Karpas-422 (cell line): ENCODE data around the gene MEP1A. TPM values are rescaled to one million over a fixed set of nuclear protein-coding genes. Genes with fewer than 3 reads are reported as not detected.
"Not testable (repeated sequence)": the region's sequence is repeated elsewhere in the genome, so short reads cannot be mapped to it uniquely, and the experiment has no call there.

Experiments used
- DNase-seq: peaks from one replicate; pipeline ENCODE4 v3.0.0-alpha.2; 2015
- H2AFZ ChIP-seq: fragments of 200-600 bp; sonication (generic); 2 replicates; pipeline ENCODE4 v1.6.1; 2014; ENCODE audit warnings: antibody characterized with exemption, low read length, mixed read lengths
- H3K27ac ChIP-seq: fragments of 200-600 bp; sonication (generic); 2 replicates; pipeline ENCODE4 v1.5.1; 2014; ENCODE audit warnings: mild to moderate bottlenecking, low read length, moderate library complexity
- H3K27me3 ChIP-seq: fragments of 200-600 bp; sonication (generic); 2 replicates; pipeline ENCODE4 v1.6.1; 2014; ENCODE audit warnings: low read length, mixed read lengths
- H3K36me3 ChIP-seq: fragments of 200-600 bp; sonication (generic); 2 replicates; pipeline ENCODE4 v1.6.1; 2014; ENCODE audit warnings: low read length, mixed read lengths; ENCODE audit not compliant: insufficient read depth
- H3K4me1 ChIP-seq: fragments of 200-600 bp; sonication (generic); 2 replicates; pipeline ENCODE4 v1.6.1; 2014; ENCODE audit warnings: mild to moderate bottlenecking, low read length, mixed read lengths
- H3K4me2 ChIP-seq: fragments of 200-600 bp; sonication (generic); 2 replicates; pipeline ENCODE4 v1.6.1; 2014; ENCODE audit warnings: low read length, low read depth, mild to moderate bottlenecking; ENCODE audit not compliant: poor library complexity, severe bottlenecking
- H3K4me3 ChIP-seq: fragments of 200-600 bp; sonication (generic); 2 replicates; pipeline ENCODE4 v1.5.1; 2014; ENCODE audit warnings: mild to moderate bottlenecking, antibody characterized with exemption, low read length, mixed read lengths
- H3K79me2 ChIP-seq: fragments of 200-600 bp; sonication (generic); 2 replicates; pipeline ENCODE4 v1.6.1; 2014; ENCODE audit warnings: mild to moderate bottlenecking, low read length, mixed read lengths
- H3K9ac ChIP-seq: fragments of 200-600 bp; sonication (generic); 2 replicates; pipeline ENCODE4 v1.6.0; 2014; ENCODE audit warnings: low read length
- H3K9me2 ChIP-seq: fragments of 200-600 bp; sonication (generic), shearing (Covaris generic); replicated peaks from 2 replicates; pipeline ENCODE4 v1.6.0; 2014; ENCODE audit warnings: mild to moderate bottlenecking, low read length, moderate library complexity; ENCODE audit not compliant: insufficient read depth
- H3K9me3 ChIP-seq: fragments of 300-700, 200-600 bp; sonication (generic); 2 replicates; pipeline ENCODE4 v1.6.1; 2014; ENCODE audit warnings: low read length, mixed read lengths
- H4K20me1 ChIP-seq: fragments of 200-600 bp; sonication (generic); 2 replicates; pipeline ENCODE4 v1.6.1; 2014; ENCODE audit warnings: mild to moderate bottlenecking, antibody characterized with exemption, low read length, low read depth; ENCODE audit not compliant: insufficient read depth
- total RNA-seq: library from RNA; depleted of rRNA; stranded (reverse); fragments of >200 nt; shearing (Covaris generic); gene quantifications from 2 replicates; pipeline ENCODE4 v1.2.3, GENCODE V29; 2014; ENCODE audit warnings: low replicate concordance

Gene MEP1A
- total RNA-seq, 1 experiment from 2014 or later: not detected

GRCh38 chr6:46772016-46772415 is 21.2 kb upstream of the MEP1A start:
- Histone ChIP-seq H3K27ac (no peak overlapping the region), H3K9me2 (no peaks in the 10 kb centered on the region), H3K36me3 (no peaks in the 10 kb centered on the region), H3K4me1 (peaks cover 26% of the 10 kb centered on the region), H2AFZ (no peak overlapping the region), H3K79me2 (no peaks in the 10 kb centered on the region), H3K4me2 (peak overlapping the region; percentile 68), H3K27me3 (no peaks in the 10 kb centered on the region), H4K20me1 (no peaks in the 10 kb centered on the region), H3K4me3 (no peak overlapping the region), H3K9ac (no peak overlapping the region), H3K9me3 (no peaks in the 10 kb centered on the region)
- no peak for DNase-seq

GRCh38 chr6:46772762-46773161 is 20.4 kb upstream of the MEP1A start:
- peak overlapping the region; percentile 68 for H3K4me2 ChIP-seq
- H3K27ac ChIP-seq: peak overlapping the region; percentile 56; the same call in 1 of the 2 replicates
- H3K36me3 ChIP-seq: no peaks in the 10 kb centered on the region
- peak overlapping the region; percentile 1; the same call in 1 of the 2 replicates for H3K9ac ChIP-seq
- H4K20me1 ChIP-seq: no peaks in the 10 kb centered on the region
- peak overlapping the region; percentile 47; the same call in 1 of the 2 replicates for H2AFZ ChIP-seq
- H3K9me3 ChIP-seq: no peaks in the 10 kb centered on the region
- peak overlapping the region; percentile 5; the same call in 1 of the 2 replicates for H3K4me3 ChIP-seq
- DNase-seq: peak; percentile 62
- no peaks in the 10 kb centered on the region for H3K27me3 ChIP-seq
- no peaks in the 10 kb centered on the region for H3K9me2 ChIP-seq
- H3K79me2 ChIP-seq: no peaks in the 10 kb centered on the region
- H3K4me1 ChIP-seq: peaks cover 26% of the 10 kb centered on the region

GRCh38 chr6:46773201-46773855 is 19.9 kb upstream of the MEP1A start:
- Histone ChIP-seq H2AFZ (peak overlapping the region; percentile 47; the same call in 1 of the 2 replicates), H3K79me2 (no peaks in the 10 kb centered on the region), H3K4me1 (peaks cover 26% of the 10 kb centered on the region), H3K9me2 (no peaks in the 10 kb centered on the region), H4K20me1 (no peaks in the 10 kb centered on the region), H3K27ac (peak overlapping the region; percentile 56; the same call in 1 of the 2 replicates), H3K9me3 (no peaks in the 10 kb centered on the region), H3K4me2 (peak overlapping the region; percentile 68), H3K4me3 (peak overlapping the region; percentile 3; the same call in 1 of the 2 replicates), H3K9ac (no peak overlapping the region), H3K36me3 (no peaks in the 10 kb centered on the region), H3K27me3 (no peaks in the 10 kb centered on the region)
- DNase-seq: peak; percentile 79

DNA sequence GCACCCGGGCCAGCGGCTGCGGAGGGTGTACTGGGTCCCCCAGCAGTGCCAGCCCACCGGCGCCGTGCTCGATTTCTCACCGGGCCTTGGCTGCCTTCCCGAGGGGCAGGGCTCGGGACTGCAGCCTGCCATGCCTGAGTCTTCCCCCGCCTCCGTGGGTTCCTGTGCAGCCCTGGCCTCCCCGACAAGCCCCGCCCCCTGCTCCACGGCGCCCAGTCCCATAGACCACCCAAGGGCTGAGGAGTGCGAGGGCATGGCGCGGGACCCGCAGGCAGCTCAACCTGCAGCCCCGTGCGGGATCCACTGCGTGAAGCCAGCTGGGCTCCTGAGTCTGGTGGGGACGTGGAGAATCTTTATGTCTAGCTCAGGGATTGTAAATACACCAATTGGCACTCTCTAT is 18.5 kb upstream of the MEP1A start:
- not testable (repeated sequence) for H3K79me2 ChIP-seq, H4K20me1 ChIP-seq, DNase-seq, H3K9me2 ChIP-seq, H3K4me3 ChIP-seq, H3K27me3 ChIP-seq, H3K4me2 ChIP-seq, H3K9ac ChIP-seq, H3K9me3 ChIP-seq, H3K27ac ChIP-seq, H3K36me3 ChIP-seq, H2AFZ ChIP-seq
- peaks cover 26% of the 10 kb centered on the region for H3K4me1 ChIP-seq

- Histone ChIP-seq H3K4me1 (peaks cover 26% of the 10 kb centered on the region), H3K9ac (no peak overlapping the region), H3K9me2 (no peaks in the 10 kb centered on the region), H3K4me2 (no peak overlapping the region), H3K27ac (no peak overlapping the region), H3K27me3 (no peaks in the 10 kb centered on the region), H3K36me3 (no peaks in the 10 kb centered on the region), H3K9me3 (no peaks in the 10 kb centered on the region), H3K4me3 (no peak overlapping the region), H2AFZ (no peak overlapping the region), H3K79me2 (no peaks in the 10 kb centered on the region), H4K20me1 (no peaks in the 10 kb centered on the region)
- no peak for DNase-seq
Observed at GRCh38 chr6:46776070-46776712, 17.0 kb upstream of the MEP1A start.

GRCh38 chr6:46777476-46778346 is 15.5 kb upstream of the MEP1A start:
- DNase-seq: no peak
- no peaks in the 10 kb centered on the region for H3K9me2 ChIP-seq
- peaks cover 14% of the 10 kb centered on the region for H3K4me1 ChIP-seq
- H3K4me3 ChIP-seq: no peak overlapping the region
- no peaks in the 10 kb centered on the region for H3K79me2 ChIP-seq
- H3K9me3 ChIP-seq: no peaks in the 10 kb centered on the region
- no peak overlapping the region for H2AFZ ChIP-seq
- no peak overlapping the region for H3K4me2 ChIP-seq
- no peaks in the 10 kb centered on the region for H4K20me1 ChIP-seq
- no peaks in the 10 kb centered on the region for H3K36me3 ChIP-seq
- H3K27ac ChIP-seq: no peak overlapping the region
- H3K9ac ChIP-seq: no peak overlapping the region
- 0 out of 2 replicates have a peak, but pooled peaks cover 2% of the 10 kb centered on the region for H3K27me3 ChIP-seq

- Histone ChIP-seq H3K4me1 (no peaks in the 10 kb centered on the region; the same call in 1 of the 2 replicates), H3K9ac (no peak overlapping the region), H3K27ac (no peak overlapping the region), H3K4me2 (no peak overlapping the region), H3K9me3 (no peaks in the 10 kb centered on the region), H3K4me3 (no peak overlapping the region), H3K27me3 (0 out of 2 replicates have a peak, but pooled peaks cover 2% of the 10 kb centered on the region), H3K9me2 (no peaks in the 10 kb centered on the region), H2AFZ (no peak overlapping the region), H3K79me2 (no peaks in the 10 kb centered on the region), H3K36me3 (no peaks in the 10 kb centered on the region), H4K20me1 (no peaks in the 10 kb centered on the region)
- DNase-seq: peak; percentile 82
Observed at GRCh38 chr6:46781478-46782378, 11.5 kb upstream of the MEP1A start.
